GM12891 (cell line): ENCODE measurements around the gene LRRC4B.

ENCODE experiments used
- POLR2A ChIP-seq: IDR thresholded peaks from 2 replicates; pipeline ENCODE4 v1.6.1; 2011; ENCODE audit warnings: low read depth, low read length, control low read depth
- POLR2AphosphoS5 ChIP-seq: IDR thresholded peaks from 2 replicates; pipeline ENCODE4 v1.6.1; 2011; ENCODE audit warnings: low read depth, low read length, control low read depth
- SPI1 ChIP-seq: IDR thresholded peaks from 2 replicates; pipeline ENCODE4 v1.6.1; 2011; ENCODE audit warnings: low read depth, low read length, control low read depth
- TAF1 ChIP-seq: IDR thresholded peaks from 2 replicates; pipeline ENCODE4 v1.6.1; 2011; ENCODE audit warnings: low read depth, low read length, control low read depth

- TF ChIP-seq POLR2AphosphoS5 = no peak
- no peak for TF ChIP-seq TAF1
- TF ChIP-seq POLR2A = no peak
- TF ChIP-seq SPI1 = no peak
Measured at GRCh38 chr19:50549927-50550593, 18.2 kb downstream of the LRRC4B start.
